ENCODE results near the gene SMYD3. TPM values are rescaled to one million over a fixed set of nuclear protein-coding genes. Genes with fewer than 3 reads are reported as not detected.

The SMYD3 gene
- total RNA-seq, 5 donors from 2014 or later (not counting 1 experiment from before 2014, with no cell fraction given) = 17.7 to 37.8 (median 21.9) TPM

DNA sequence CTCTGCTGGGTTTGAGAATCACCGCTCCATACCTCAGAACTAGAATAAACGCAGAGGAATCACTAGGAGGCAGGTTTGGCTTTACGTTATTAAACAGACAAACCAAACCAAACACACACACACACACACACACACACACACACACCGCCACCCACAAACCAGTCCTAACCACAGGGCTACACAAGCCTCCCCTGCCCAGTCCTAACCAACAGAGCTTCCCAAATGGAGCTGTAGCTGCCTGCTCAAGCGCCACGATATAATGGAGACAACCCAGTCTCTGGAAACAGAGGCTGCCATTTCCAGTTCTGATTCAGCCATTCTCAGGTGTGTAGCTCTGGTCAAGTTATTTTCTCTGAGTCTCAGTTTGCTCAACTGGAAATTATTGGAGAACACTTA lies 519.1 kb downstream of the SMYD3 start:
- Mint-ChIP-seq H3K27ac (no peak overlapping the region), H3K9me3 (no peaks in the 10 kb centered on the region), H3K36me3 (peaks cover 10% of the 10 kb centered on the region), H3K4me3 (no peak overlapping the region), H3K27me3 (no peaks in the 10 kb centered on the region), H3K4me1 (peaks cover 0 to 1% (median 0%) of the 10 kb centered on the region in 3 donors)
- H3K36me3 ChIP-seq (ENCODE audit: control insufficient read depth in 2 of 2, extremely low read depth in 1 of 2, insufficient read depth in 1 of 2, low read length in 1 of 2) = no peaks in the 10 kb centered on the region
- H3K9me3 ChIP-seq = no peaks in the 10 kb centered on the region
- H3K27me3 ChIP-seq (replicated peaks in 1 of 2; ENCODE audit: control insufficient read depth in 2 of 2, extremely low read depth in 1 of 2, insufficient read depth in 2 of 2, low read length in 1 of 2) = no peaks in the 10 kb centered on the region
- whole genome bisulfite sequencing (ENCODE audit: insufficient coverage) = 92% methylated on average over 2 of the region's 6 CpGs
- no peaks in the 10 kb centered on the region for H3K4me1 ChIP-seq (ENCODE audit: control insufficient read depth in 1 of 2, extremely low read depth in 1 of 2, insufficient read depth in 2 of 2, low read length in 2 of 2)
- CTCF ChIA-PET = no interaction called here
- no peak overlapping the region for H3K4me3 ChIP-seq (ENCODE audit: control insufficient read depth in 1 of 2, extremely low read depth in 1 of 2, low read length in 1 of 2)
- POLR2A ChIA-PET = no interaction called here
- DNase-seq = no peak
- ATAC-seq (replicated peaks in 1 of 4) = no peak
- no peak overlapping the region for H3K27ac ChIP-seq (ENCODE audit: low read length)

DNA sequence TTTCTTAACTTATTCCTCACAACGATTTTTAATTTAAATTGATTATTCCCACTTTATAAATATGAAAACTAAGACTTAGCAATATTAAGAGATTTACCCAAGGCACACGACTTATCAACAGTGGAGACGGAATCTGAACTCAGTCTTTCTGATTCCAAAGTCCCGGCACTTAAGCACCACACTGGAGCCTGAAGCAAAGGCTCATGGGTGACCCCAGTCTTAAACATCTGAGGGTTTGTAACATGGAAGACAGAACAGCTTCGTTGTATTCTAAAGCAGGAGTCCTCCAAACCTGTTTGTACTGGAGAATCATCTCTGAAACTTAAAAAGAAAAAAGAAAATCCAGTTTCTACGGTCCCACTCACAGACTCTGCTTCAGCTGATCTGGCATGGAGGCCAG lies 519.5 kb downstream of the SMYD3 start:
- no peak for ATAC-seq (replicated peaks in 1 of 4)
- Mint-ChIP-seq H3K4me3 (no peak overlapping the region), H3K9me3 (no peaks in the 10 kb centered on the region), H3K36me3 (peaks cover 10% of the 10 kb centered on the region), H3K27me3 (no peaks in the 10 kb centered on the region), H3K4me1 (peaks cover 0 to 1% (median 0%) of the 10 kb centered on the region in 3 donors), H3K27ac (no peak overlapping the region)
- ChIA-PET CTCF (no interaction called here), POLR2A (no interaction called here)
- H3K9me3 ChIP-seq = no peaks in the 10 kb centered on the region
- H3K27me3 ChIP-seq (replicated peaks in 1 of 2; ENCODE audit: control insufficient read depth in 2 of 2, extremely low read depth in 1 of 2, insufficient read depth in 2 of 2, low read length in 1 of 2) = no peaks in the 10 kb centered on the region
- no peak overlapping the region for H3K27ac ChIP-seq (ENCODE audit: low read length)
- no peaks in the 10 kb centered on the region for H3K4me1 ChIP-seq (ENCODE audit: control insufficient read depth in 1 of 2, extremely low read depth in 1 of 2, insufficient read depth in 2 of 2, low read length in 2 of 2)
- no peak overlapping the region for H3K4me3 ChIP-seq (ENCODE audit: control insufficient read depth in 1 of 2, extremely low read depth in 1 of 2, low read length in 1 of 2)
- DNase-seq = no peak
- H3K36me3 ChIP-seq (ENCODE audit: control insufficient read depth in 2 of 2, extremely low read depth in 1 of 2, insufficient read depth in 1 of 2, low read length in 1 of 2) = no peaks in the 10 kb centered on the region
- WGBS (ENCODE audit: insufficient coverage) = 88% methylated on average over 4 of the region's 6 CpGs

- WGBS (ENCODE audit: insufficient coverage) = no CpG with 5 or more reads among the region's 2 CpGs
- Mint-ChIP-seq H3K4me3 (no peak overlapping the region), H3K4me1 (peaks cover 0 to 1% (median 0%) of the 10 kb centered on the region in 3 donors), H3K27ac (no peak overlapping the region), H3K9me3 (no peaks in the 10 kb centered on the region), H3K27me3 (no peaks in the 10 kb centered on the region), H3K36me3 (peaks cover 10% of the 10 kb centered on the region)
- no peaks in the 10 kb centered on the region for H3K36me3 ChIP-seq (ENCODE audit: control insufficient read depth in 2 of 2, extremely low read depth in 1 of 2, insufficient read depth in 1 of 2, low read length in 1 of 2)
- DNase-seq (no peak), ATAC-seq (replicated peaks in 1 of 4) (no peak)
- H3K27me3 ChIP-seq (replicated peaks in 1 of 2; ENCODE audit: control insufficient read depth in 2 of 2, extremely low read depth in 1 of 2, insufficient read depth in 2 of 2, low read length in 1 of 2) = no peaks in the 10 kb centered on the region
- H3K4me1 ChIP-seq (ENCODE audit: control insufficient read depth in 1 of 2, extremely low read depth in 1 of 2, insufficient read depth in 2 of 2, low read length in 2 of 2) = no peaks in the 10 kb centered on the region
- H3K4me3 ChIP-seq (ENCODE audit: control insufficient read depth in 1 of 2, extremely low read depth in 1 of 2, low read length in 1 of 2) = no peak overlapping the region
- ChIA-PET POLR2A (no interaction called here), CTCF (no interaction called here)
- H3K9me3 ChIP-seq = no peaks in the 10 kb centered on the region
- no peak overlapping the region for H3K27ac ChIP-seq (ENCODE audit: low read length)
Observed at GRCh38 chr1:245987219-245987545, 519.9 kb downstream of the SMYD3 start.

GRCh38 chr1:245986404-245987218 lies 520.5 kb downstream of the SMYD3 start:
- ChIA-PET CTCF (interaction anchor here in 1 of 2 donors (0.5 kb wide), 1 partner anchor 820 kb away, joined by 3 read pairs; no protein-coding TSS in a partner anchor), POLR2A (no interaction called here)
- H3K27me3 Mint-ChIP-seq = no peaks in the 10 kb centered on the region
- H3K4me3 ChIP-seq (ENCODE audit: control insufficient read depth in 1 of 2, extremely low read depth in 1 of 2, low read length in 1 of 2) = no peak overlapping the region
- H3K4me1 Mint-ChIP-seq = peaks cover 0 to 1% (median 0%) of the 10 kb centered on the region in 3 donors
- peaks cover 10% of the 10 kb centered on the region for H3K36me3 Mint-ChIP-seq
- H3K9me3 Mint-ChIP-seq = no peaks in the 10 kb centered on the region
- ATAC-seq (replicated peaks in 1 of 4) = no peak
- no peaks in the 10 kb centered on the region for H3K36me3 ChIP-seq (ENCODE audit: control insufficient read depth in 2 of 2, extremely low read depth in 1 of 2, insufficient read depth in 1 of 2, low read length in 1 of 2)
- no peak for DNase-seq
- no peak overlapping the region for H3K27ac ChIP-seq (ENCODE audit: low read length)
- WGBS (ENCODE audit: insufficient coverage) = 66% methylated on average over 9 of the region's 12 CpGs
- H3K9me3 ChIP-seq = no peaks in the 10 kb centered on the region
- H3K4me1 ChIP-seq (ENCODE audit: control insufficient read depth in 1 of 2, extremely low read depth in 1 of 2, insufficient read depth in 2 of 2, low read length in 2 of 2) = no peaks in the 10 kb centered on the region
- H3K27ac Mint-ChIP-seq = no peak overlapping the region
- H3K4me3 Mint-ChIP-seq = no peak overlapping the region
- H3K27me3 ChIP-seq (replicated peaks in 1 of 2; ENCODE audit: control insufficient read depth in 2 of 2, extremely low read depth in 1 of 2, insufficient read depth in 2 of 2, low read length in 1 of 2) = no peaks in the 10 kb centered on the region

- no peaks in the 10 kb centered on the region for H3K36me3 ChIP-seq (ENCODE audit: control insufficient read depth in 2 of 2, extremely low read depth in 1 of 2, insufficient read depth in 1 of 2, low read length in 1 of 2)
- H3K27ac Mint-ChIP-seq = no peak overlapping the region
- no peaks in the 10 kb centered on the region for H3K27me3 Mint-ChIP-seq
- WGBS (ENCODE audit: insufficient coverage) = 91% methylated on average over 6 of the region's 7 CpGs
- H3K27me3 ChIP-seq (replicated peaks in 1 of 2; ENCODE audit: control insufficient read depth in 2 of 2, extremely low read depth in 1 of 2, insufficient read depth in 2 of 2, low read length in 1 of 2) = no peaks in the 10 kb centered on the region
- no peak overlapping the region for H3K27ac ChIP-seq (ENCODE audit: low read length)
- peaks cover 20% of the 10 kb centered on the region for H3K36me3 Mint-ChIP-seq
- ATAC-seq (replicated peaks in 1 of 4) (no peak), DNase-seq (no peak)
- H3K9me3 ChIP-seq = no peaks in the 10 kb centered on the region
- H3K4me3 Mint-ChIP-seq = no peak overlapping the region
- H3K9me3 Mint-ChIP-seq = no peaks in the 10 kb centered on the region
- peaks cover 0 to 1% (median 0%) of the 10 kb centered on the region in 3 donors for H3K4me1 Mint-ChIP-seq
- CTCF ChIA-PET = no interaction called here
- POLR2A ChIA-PET = no interaction called here
- H3K4me3 ChIP-seq (ENCODE audit: control insufficient read depth in 1 of 2, extremely low read depth in 1 of 2, low read length in 1 of 2) = no peak overlapping the region
- H3K4me1 ChIP-seq (ENCODE audit: control insufficient read depth in 1 of 2, extremely low read depth in 1 of 2, insufficient read depth in 2 of 2, low read length in 2 of 2) = no peaks in the 10 kb centered on the region
Observed at GRCh38 chr1:245984390-245985155, 522.5 kb downstream of the SMYD3 start.

DNA sequence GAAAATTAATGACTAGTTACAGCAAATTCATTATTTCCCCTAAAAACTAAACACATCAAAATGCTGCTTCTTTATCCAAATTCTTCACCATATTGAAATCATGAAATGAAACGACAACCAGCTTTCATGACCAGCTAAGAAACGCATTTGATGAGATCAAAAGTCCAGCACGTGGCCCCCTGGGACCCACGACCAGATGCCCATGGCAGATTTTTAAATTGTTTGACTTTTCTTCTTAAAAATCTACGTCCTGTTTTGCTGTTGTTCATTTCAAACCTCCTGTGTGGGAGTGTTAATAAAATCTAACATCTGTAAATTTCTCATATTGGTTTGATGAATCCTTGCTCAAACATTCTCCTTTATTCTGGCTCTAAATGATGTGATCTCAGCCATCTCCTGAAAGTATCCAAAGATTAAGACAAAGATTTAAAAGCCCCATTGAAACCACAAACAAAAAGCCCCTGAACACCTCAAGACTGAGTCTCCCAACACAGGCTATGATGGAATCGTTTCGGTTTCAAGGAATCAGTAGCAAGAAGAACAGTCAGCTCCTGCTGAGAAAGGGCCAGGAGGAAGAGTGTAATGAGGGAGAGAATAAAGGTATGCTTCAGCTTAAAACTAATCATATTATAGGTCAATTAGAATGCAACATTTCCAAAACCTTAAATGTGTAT lies 523.6 kb downstream of the SMYD3 start:
- Histone ChIP-seq H3K27ac (ENCODE audit: low read length) (no peak overlapping the region), H3K4me1 (ENCODE audit: control insufficient read depth in 1 of 2, extremely low read depth in 1 of 2, insufficient read depth in 2 of 2, low read length in 2 of 2) (no peaks in the 10 kb centered on the region), H3K27me3 (replicated peaks in 1 of 2; ENCODE audit: control insufficient read depth in 2 of 2, extremely low read depth in 1 of 2, insufficient read depth in 2 of 2, low read length in 1 of 2) (no peaks in the 10 kb centered on the region), H3K9me3 (no peaks in the 10 kb centered on the region), H3K4me3 (ENCODE audit: control insufficient read depth in 1 of 2, extremely low read depth in 1 of 2, low read length in 1 of 2) (no peak overlapping the region), H3K36me3 (ENCODE audit: control insufficient read depth in 2 of 2, extremely low read depth in 1 of 2, insufficient read depth in 1 of 2, low read length in 1 of 2) (no peaks in the 10 kb centered on the region)
- H3K36me3 Mint-ChIP-seq = peaks cover 17% of the 10 kb centered on the region
- no peak overlapping the region for H3K27ac Mint-ChIP-seq
- ChIA-PET POLR2A (no interaction called here), CTCF (interaction anchor here in 1 of 2 donors (0.6 to 0.7 kb wide), 2 partner anchors 8 to 78 kb away, joined by 3 to 7 read pairs; no protein-coding TSS in a partner anchor)
- DNase-seq = no peak
- WGBS (ENCODE audit: insufficient coverage) = 96% methylated on average over 3 of the region's 7 CpGs
- H3K9me3 Mint-ChIP-seq = no peaks in the 10 kb centered on the region
- no peak overlapping the region for H3K4me3 Mint-ChIP-seq
- peaks cover 0 to 1% (median 0%) of the 10 kb centered on the region in 3 donors for H3K4me1 Mint-ChIP-seq
- no peak for ATAC-seq (replicated peaks in 1 of 4)
- H3K27me3 Mint-ChIP-seq = no peaks in the 10 kb centered on the region
